Hepatocyte (in vitro differentiated cells): ENCODE data around the gene GDNF. TPM values are rescaled to one million over a fixed set of nuclear protein-coding genes. Genes with fewer than 3 reads are reported as not detected.

Source experiments
- DNase-seq: peaks from one replicate; pipeline ENCODE4 v3.0.0-alpha.2; 2016; ENCODE audit warnings: low spot score
- H2AFZ ChIP-seq: fragments of 200-600 bp; sonication (generic); 2 replicates; pipeline ENCODE4 v1.6.0; 2016; ENCODE audit warnings: antibody characterized with exemption, mild to moderate bottlenecking
- H3K27ac ChIP-seq: fragments of 200-600 bp; sonication (generic); 2 replicates; pipeline ENCODE4 v1.5.1; 2016; ENCODE audit warnings: mild to moderate bottlenecking
- H3K27me3 ChIP-seq: fragments of 200-600 bp; sonication (generic); 2 replicates; pipeline ENCODE4 v1.6.1; 2016
- H3K36me3 ChIP-seq: fragments of 200-600 bp; sonication (generic); replicated peaks from 2 replicates; pipeline ENCODE4 v1.5.1; 2016; ENCODE audit warnings: low read depth; ENCODE audit not compliant: insufficient read depth
- H3K4me1 ChIP-seq: fragments of 200-600 bp; sonication (generic); 2 replicates; pipeline ENCODE4 v1.5.1; 2016; ENCODE audit warnings: mild to moderate bottlenecking, moderate library complexity; ENCODE audit not compliant: insufficient read depth
- H3K4me2 ChIP-seq: fragments of 200-600 bp; sonication (generic); 2 replicates; pipeline ENCODE4 v1.6.0; 2016
- H3K4me3 ChIP-seq: fragments of 200-600 bp; sonication (generic); 2 replicates; pipeline ENCODE4 v1.5.1; 2016; ENCODE audit warnings: mild to moderate bottlenecking
- H3K79me2 ChIP-seq: fragments of 200-600 bp; sonication (generic); 2 replicates; pipeline ENCODE4 v1.6.0; 2017; ENCODE audit warnings: mild to moderate bottlenecking
- H3K9me2 ChIP-seq: fragments of 200-600 bp; sonication (generic); replicated peaks from 2 replicates; pipeline ENCODE4 v1.6.0; 2017; ENCODE audit warnings: mild to moderate bottlenecking; ENCODE audit not compliant: insufficient read depth
- H3K9me3 ChIP-seq: fragments of 200-600 bp; sonication (generic); 2 replicates; pipeline ENCODE4 v1.5.1; 2016; ENCODE audit warnings: low read depth, mild to moderate bottlenecking
- H4K20me1 ChIP-seq: fragments of 200-600 bp; sonication (generic); 2 replicates; pipeline ENCODE4 v1.6.0; 2016; ENCODE audit warnings: mild to moderate bottlenecking; ENCODE audit not compliant: insufficient read depth, poor library complexity, severe bottlenecking
- CTCF ChIP-seq: fragments of 200-600 bp; sonication (generic); IDR thresholded peaks from 2 replicates; pipeline ENCODE4 v1.5.1; 2016; ENCODE audit warnings: antibody characterized with exemption, mild to moderate bottlenecking; ENCODE audit not compliant: poor library complexity
- EZH2 ChIP-seq: fragments of 200-600 bp; sonication (generic); IDR thresholded peaks from 2 replicates; pipeline ENCODE4 v1.6.1; 2016; ENCODE audit warnings: antibody characterized with exemption, mild to moderate bottlenecking, borderline replicate concordance
- EZH2phosphoT487 ChIP-seq: fragments of 200-600 bp; sonication (generic); IDR thresholded peaks from one replicate; pipeline ENCODE4 v1.6.1; 2018; ENCODE audit warnings: antibody characterized with exemption, mild to moderate bottlenecking, low read depth, moderate library complexity; ENCODE audit not compliant: unreplicated experiment, severe bottlenecking
- WGBS: methylation state at CpG from one replicate; pipeline ENCODE4 v1.1.6; 2016; ENCODE audit warnings: low lambda C conversion rate; ENCODE audit errors: missing lambda C conversion rate; 5-methylcytosine and 5-hydroxymethylcytosine counted together
- polyA plus RNA-seq: library from polyadenylated mRNA; unstranded; fragments of >200 nt; fragmentation: Nextera tagmentation; extraction: Ambion mirVana; gene quantifications from 2 replicates; pipeline ENCODE4 v1.2.1, GENCODE V29; 2016
- total RNA-seq: library from RNA; depleted of rRNA; stranded (reverse); fragments of >200 nt; gene quantifications from 2 replicates; pipeline ENCODE4 v1.2.3, GENCODE V29; 2014

GDNF gene
- total and polyA plus RNA-seq, 2 experiments from 2014 or later, result 0.19 to 1.1 TPM

DNA sequence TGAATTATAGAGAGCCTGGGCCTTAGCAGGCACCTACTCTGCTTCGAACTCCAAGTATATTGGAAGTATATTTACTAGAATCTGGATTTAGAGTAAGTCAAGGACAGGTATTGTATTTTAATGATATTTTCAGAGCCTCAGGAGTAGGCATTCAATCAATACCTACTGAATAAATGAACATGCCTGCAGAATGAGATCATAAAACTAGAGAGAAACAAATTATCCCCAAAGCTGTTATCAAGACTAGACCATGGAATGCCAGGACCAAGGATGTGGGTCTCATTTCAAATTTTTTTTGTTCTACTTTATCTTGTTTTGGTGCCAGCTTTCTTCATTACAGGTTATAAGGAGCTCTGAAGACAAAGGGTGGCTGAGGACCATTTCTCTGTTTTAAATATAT, 66.0 kb downstream of the GDNF start:
- Histone ChIP-seq H3K9me3 (no peaks in the 10 kb centered on the region), H3K79me2 (no peaks in the 10 kb centered on the region), H3K27ac (no peak overlapping the region), H2AFZ (no peak overlapping the region), H3K9me2 (no peaks in the 10 kb centered on the region), H3K4me3 (no peak overlapping the region), H3K4me2 (no peak overlapping the region), H4K20me1 (no peaks in the 10 kb centered on the region), H3K27me3 (no peaks in the 10 kb centered on the region), H3K36me3 (no peaks in the 10 kb centered on the region), H3K4me1 (no peaks in the 10 kb centered on the region)
- DNase-seq, result no peak
- 95% methylated on average over 1 of the region's 1 CpG for WGBS
- no peak for TF ChIP-seq EZH2phosphoT487
- TF ChIP-seq EZH2, result no peak
- TF ChIP-seq CTCF, result no peak

GRCh38 chr5:37772255-37772654, 67.6 kb downstream of the GDNF start:
- Histone ChIP-seq H3K4me3 (no peak overlapping the region), H3K36me3 (no peaks in the 10 kb centered on the region), H3K79me2 (no peaks in the 10 kb centered on the region), H3K9me2 (no peaks in the 10 kb centered on the region), H3K4me1 (no peaks in the 10 kb centered on the region), H2AFZ (no peak overlapping the region), H4K20me1 (no peaks in the 10 kb centered on the region), H3K4me2 (no peak overlapping the region), H3K27ac (no peak overlapping the region), H3K9me3 (no peaks in the 10 kb centered on the region), H3K27me3 (no peaks in the 10 kb centered on the region)
- TF ChIP-seq EZH2 (no peak), EZH2phosphoT487 (no peak), CTCF (no peak)
- 96% methylated on average over 2 of the region's 2 CpGs for WGBS
- DNase-seq, result no peak

DNA sequence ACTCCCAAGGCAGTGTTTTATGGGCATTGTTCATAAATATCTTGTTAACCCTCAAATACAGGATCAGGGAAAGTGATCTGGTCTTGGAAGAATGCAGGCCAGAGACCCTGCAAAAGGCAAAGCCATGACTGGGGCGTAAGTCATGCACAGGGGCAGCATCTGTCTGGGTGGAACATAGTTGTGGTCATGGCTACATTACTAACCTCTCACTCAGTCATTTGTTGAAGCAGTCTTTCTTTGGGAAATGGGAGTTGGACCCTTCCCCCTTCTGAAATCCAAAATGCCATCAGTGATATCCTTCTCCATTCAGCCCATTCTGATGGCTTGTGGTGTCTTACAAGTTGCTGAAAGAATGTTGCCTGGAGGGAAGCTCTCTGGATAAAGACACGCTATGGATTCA, 68.1 kb downstream of the GDNF start:
- H4K20me1 ChIP-seq, result no peaks in the 10 kb centered on the region
- H3K36me3 ChIP-seq, result no peaks in the 10 kb centered on the region
- no peaks in the 10 kb centered on the region for H3K9me2 ChIP-seq
- H3K27me3 ChIP-seq, result no peaks in the 10 kb centered on the region
- no peak overlapping the region for H3K4me3 ChIP-seq
- H3K4me1 ChIP-seq, result no peaks in the 10 kb centered on the region
- DNase-seq, result no peak
- 58% methylated on average over 2 of the region's 2 CpGs for WGBS
- no peak overlapping the region for H2AFZ ChIP-seq
- TF ChIP-seq EZH2phosphoT487 (no peak), EZH2 (no peak), CTCF (no peak)
- H3K27ac ChIP-seq, result no peak overlapping the region
- no peaks in the 10 kb centered on the region for H3K9me3 ChIP-seq
- no peak overlapping the region for H3K4me2 ChIP-seq
- H3K79me2 ChIP-seq, result no peaks in the 10 kb centered on the region

DNA sequence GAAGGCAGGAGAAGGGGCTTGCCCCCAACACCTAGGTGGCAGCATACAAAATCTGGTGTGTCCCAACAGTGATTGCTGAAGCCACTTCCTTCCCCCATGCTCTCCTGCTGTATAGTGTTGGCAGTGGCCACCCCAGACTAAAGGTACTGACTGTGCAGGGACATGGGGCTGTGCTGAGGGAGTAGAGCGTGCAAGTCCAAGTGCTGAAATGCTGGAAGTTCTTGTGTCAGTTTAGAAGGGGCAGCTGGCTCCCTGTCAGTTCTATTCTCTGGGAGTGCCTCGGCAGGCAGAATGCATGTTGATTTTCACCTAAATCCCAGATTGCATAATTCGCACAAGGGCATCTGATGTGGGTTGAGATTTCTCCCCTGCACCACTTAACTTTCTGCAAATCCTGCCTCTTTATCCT, 68.6 kb downstream of the GDNF start:
- H3K4me1 ChIP-seq, result no peaks in the 10 kb centered on the region
- H3K4me2 ChIP-seq, result no peak overlapping the region
- H4K20me1 ChIP-seq, result no peaks in the 10 kb centered on the region
- H3K36me3 ChIP-seq, result no peaks in the 10 kb centered on the region
- H2AFZ ChIP-seq, result no peak overlapping the region
- H3K27ac ChIP-seq, result no peak overlapping the region
- DNase-seq, result peak; percentile 11
- no peaks in the 10 kb centered on the region for H3K9me2 ChIP-seq
- H3K4me3 ChIP-seq, result no peak overlapping the region
- H3K79me2 ChIP-seq, result no peaks in the 10 kb centered on the region
- no peaks in the 10 kb centered on the region for H3K9me3 ChIP-seq
- TF ChIP-seq CTCF (no peak), EZH2 (no peak), EZH2phosphoT487 (no peak)
- WGBS, result 80% methylated on average over 3 of the region's 3 CpGs
- H3K27me3 ChIP-seq, result no peaks in the 10 kb centered on the region
